M059J (cell line): ENCODE measurements around the gene DLX6. TPM values are rescaled to one million over a fixed set of nuclear protein-coding genes. Genes with fewer than 3 reads are reported as not detected.
"Not testable (repeated sequence)": the region's sequence is repeated elsewhere in the genome, so short reads cannot be mapped to it uniquely, and the experiment has no call there.

Experiments used
- DNase-seq: peaks from one replicate; pipeline ENCODE4 v3.0.0-alpha.2; 2012; ENCODE audit warnings: low read depth
- total RNA-seq: library from RNA; depleted of rRNA; stranded (reverse); fragments of >200 nt; shearing (Covaris generic); gene quantifications from 2 replicates; pipeline ENCODE4 v1.2.3, GENCODE V29; 2014; rRNA removed

The DLX6 gene
- total RNA-seq, 1 experiment from 2014 or later = 1.6 TPM

DNA sequence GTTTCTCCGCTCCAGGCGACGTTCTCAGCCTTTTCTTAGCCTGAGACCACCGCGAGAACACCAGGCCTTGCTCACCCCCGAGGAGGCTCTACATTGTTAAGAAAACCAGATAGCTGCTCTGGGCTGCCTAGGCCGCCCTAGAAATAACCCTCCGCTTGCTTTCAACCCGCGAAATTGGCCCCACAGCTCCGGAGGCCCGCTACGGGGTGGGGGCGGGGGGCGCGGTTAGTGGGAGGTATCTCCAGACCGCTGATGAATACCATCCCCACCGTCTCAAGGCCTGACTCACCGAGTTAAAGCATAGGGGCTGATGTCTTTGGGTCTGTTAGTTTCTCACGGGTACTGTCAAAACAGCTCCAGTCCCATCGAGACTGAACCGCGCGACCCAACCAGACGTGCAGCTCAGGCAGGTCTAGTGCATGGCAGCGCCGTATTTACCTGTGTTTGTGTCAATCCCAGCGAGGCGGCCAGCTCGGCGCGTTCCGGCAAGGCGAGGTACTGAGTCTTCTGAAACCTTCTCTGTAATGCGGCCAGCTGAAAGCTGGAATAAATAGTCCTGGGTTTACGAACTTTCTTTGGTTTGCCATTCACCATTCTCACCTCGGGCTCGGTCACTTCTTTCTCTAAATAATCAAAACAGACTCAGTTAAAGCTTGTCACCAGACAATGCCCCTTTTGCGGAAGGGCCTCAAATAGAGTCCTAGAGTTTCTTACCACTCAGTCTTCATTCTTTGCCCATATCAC is 16.6 kb downstream of the DLX6 start:
- no peak for DNase-seq

DNA sequence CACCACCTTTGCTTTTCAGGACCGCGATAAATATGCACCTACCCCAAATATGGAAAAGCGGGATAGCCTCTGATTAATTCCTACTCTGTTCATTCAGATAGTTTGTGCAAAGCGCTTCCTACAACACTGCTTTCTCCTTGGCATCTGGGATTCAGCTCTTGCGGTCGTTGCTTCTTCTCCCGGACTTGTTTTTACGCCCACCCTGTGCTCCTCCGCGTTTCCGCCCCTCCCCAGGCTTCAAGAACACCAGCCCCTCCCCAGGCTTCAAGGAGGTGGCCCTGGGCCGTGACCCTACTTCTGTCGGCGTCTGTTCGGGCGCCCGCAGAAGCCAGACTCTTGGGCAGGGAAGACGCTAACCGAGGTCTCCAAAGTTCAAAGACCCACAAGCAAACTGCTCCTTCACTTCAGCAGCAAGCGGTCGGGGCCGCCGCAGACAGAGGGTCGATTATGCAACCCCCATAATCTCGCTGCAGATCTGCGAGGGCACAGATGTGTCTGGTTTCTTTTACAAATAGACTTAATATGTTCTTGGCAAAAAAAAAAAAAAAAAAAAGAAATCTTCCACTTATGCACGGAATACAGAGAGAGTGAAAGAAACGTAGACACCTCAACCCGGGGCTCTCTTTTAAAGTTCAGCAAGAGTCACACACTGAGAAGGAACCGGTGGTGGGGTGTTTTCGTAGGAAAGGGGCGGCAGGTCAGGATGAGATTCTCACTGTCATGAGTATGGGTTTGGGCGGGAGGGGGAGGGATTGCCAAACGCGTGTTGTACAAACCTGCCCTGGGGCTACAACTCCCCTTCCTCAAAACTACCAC is 17.3 kb downstream of the DLX6 start:
- DNase-seq = no peak

DNA sequence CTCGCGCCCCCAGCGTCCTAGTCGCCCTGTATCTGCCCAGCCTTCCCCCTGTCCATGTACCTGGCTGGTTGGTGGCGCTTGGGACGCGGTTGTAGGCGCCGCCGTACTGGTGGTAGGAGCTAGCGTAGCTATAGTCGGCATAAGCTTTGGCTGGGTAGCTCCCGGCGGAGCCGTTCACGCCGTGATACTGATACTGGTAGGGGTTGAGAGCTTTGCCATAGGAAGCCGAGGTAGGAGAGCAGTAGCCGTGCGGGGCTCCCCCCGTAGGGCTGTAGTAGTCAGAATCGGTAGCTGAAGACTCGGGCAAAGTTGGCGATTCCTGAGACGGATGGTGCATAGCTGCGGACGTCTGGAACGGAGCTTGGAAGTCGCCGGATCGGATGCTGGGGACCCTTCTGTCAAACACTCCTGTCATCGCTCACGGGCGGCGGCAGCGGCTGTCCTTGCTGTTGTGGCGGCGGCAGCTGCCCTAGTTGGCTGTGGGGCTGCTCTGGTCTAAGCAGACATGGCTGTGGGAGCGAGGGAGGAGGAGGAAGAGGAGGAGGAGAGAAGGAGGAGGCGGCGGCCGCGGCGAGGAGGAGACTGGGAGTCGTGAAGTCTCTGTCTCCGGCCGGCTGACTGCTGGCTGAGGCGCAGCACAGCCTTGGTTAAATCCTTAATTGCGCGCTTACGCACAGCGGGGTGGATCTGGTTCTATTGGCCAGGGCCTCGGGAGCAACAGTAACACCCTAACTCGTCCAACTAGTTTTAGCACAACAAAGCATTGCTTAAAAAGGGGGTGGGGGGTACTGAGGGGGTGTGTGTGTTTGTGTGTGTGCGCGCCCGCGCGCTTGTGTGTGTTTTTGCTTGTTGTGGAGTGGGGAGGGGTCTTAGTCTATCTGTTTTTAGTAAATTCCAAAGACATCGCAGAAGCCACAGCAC is 19.1 kb downstream of the DLX6 start, which contains the start of gene DLX5:
Gene DLX5, minus strand, starts transcription at position 623 of the 921 bp plus-strand sequence. Its CDS starts 208 bp downstream, at position 415.
- DNase-seq = peak; percentile 66

DNA sequence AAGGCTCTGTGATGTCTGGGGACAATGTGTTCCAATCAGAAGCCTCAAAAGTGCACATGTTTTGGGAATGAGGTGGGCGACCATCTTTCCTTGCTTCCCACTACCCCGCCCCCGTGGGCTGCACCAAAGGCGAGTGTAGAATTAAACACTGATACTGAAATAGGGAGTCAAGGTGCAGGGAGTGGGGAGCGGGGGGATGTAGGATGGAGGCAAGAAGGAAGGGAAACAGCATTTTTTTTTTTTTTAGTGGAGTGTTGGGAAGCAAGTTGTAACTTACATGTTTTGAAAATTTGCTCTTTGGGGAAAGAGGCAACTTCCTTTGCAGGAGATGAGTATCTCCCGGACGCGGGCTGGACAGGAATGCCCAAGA is 19.8 kb downstream of the DLX6 start:
- DNase-seq = no peak

DNA sequence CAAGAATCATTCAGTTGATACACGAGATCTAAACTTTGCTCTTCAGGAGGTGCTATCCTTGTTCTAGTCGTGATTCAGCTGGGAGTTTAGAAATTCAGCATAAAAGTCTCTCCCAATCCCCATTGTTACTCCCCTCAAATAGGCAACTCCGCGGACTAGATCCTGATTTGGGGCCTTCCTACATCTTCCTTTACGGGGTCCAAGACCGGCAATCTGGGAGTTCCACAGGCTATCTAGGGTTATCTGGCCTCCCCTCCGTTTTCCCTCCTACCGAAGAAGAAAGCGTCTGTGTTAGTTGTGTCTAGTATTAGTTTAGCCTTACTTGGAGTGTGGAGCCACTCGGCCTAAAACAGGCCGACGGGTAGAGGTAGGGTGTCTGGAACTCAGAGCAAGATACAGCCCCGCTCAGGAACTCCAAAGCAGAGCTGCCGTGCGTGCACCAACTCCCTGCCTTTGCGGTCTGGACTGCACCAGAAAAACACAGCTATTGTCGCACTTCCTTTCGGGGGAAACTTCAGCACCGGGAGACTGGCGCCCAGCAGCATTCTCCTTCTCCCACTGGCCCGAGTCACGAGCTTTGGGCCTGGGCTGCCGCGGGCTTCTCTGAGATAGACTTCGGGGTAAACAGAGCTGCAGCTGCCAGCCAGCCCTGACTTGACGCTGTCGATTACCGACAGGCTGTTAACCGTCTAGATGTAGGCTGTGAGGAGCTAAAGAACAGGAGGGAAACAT is 20.8 kb downstream of the DLX6 start:
- DNase-seq = no peak

- no peak for DNase-seq
Observed at GRCh38 chr7:97026715-97027426, 21.5 kb downstream of the DLX6 start.

GRCh38 chr7:97027427-97028234 is 22.3 kb downstream of the DLX6 start:
- peak; percentile 83 for DNase-seq

- not testable (repeated sequence) for DNase-seq
Observed at GRCh38 chr7:97034213-97034852, 29.0 kb downstream of the DLX6 start.

DNA sequence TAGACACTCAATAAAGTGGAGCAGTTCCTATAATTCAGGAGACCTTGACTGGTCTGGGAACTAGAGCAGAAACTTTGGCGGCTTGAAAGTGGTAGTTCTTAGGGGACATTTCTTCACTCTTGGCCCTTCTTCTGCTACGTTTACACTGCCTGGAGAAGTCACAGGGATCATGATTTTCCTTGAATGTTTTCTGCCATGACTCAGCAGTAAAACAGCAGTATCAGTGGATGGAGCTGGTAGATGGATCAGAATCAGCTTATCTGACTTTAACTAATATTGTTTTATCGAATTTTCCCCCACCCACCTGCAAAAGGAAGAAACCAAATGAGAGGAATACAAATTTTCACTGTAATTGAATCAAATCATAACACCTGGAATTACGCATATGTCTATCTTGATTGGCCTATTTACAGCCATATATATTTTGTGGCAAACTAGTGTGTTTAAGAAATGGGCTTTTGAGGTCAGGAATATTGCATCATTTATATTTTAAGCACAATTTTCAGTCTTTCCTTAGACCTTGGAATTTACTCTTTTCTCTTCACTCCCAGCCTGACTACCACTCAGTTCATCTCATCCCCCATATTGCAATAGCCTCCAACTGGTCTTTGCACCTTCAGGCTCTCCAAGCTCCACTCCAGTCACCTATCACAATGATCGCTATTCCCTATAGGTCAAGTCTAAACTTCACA is 34.2 kb downstream of the DLX6 start:
- no peak for DNase-seq

DNA sequence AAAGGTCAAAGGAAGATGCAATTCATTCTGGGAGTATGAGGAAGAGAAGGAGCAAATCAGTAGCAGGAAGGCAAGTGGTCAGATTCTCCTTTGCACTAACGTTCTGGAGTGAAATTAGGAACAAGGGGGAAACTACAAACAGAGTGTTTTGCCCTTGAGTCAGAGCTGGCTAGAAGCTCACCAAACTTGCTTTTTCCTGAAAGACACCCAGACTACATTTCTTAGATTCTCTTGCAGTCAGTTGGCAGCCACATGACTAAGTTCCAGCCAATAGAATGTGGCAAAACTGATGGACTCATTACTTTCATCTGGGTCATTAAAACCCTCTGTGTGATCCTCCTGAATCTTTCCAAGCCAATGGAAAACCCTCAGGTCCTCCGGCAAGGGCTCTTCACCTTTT is 37.9 kb downstream of the DLX6 start:
- peak; percentile 28 for DNase-seq

Other genes starting within 250 kb of the DLX6 start
- 0.98 and 1.2 TPM in 2 replicates for gene DLX5, start 19.3 kb downstream of the DLX6 start, total RNA-seq
- 13.1 and 24.5 TPM in 2 replicates for gene SDHAF3, start 112.1 kb downstream of the DLX6 start, total RNA-seq